HEK293 (cell line): ENCODE measurements around the gene FLT4.
A peak's percentile ranks its signal among the peaks of the same experiment; 100 is the strongest.

Experiments
- CTCF ChIA-PET: fragments of 350-600 bp; formaldehyde crosslinking; extraction: SDS; loops from one replicate; lab custom pipeline; 2021; ENCODE audit warnings: antibody characterized with exemption; lab: Yijun Ruan, JAX
- POLR2A ChIA-PET: fragments of 300-600 bp; formaldehyde crosslinking; extraction: SDS; loops from one replicate; lab custom pipeline; 2020; ENCODE audit warnings: antibody characterized with exemption, inconsistent platforms; lab: Yijun Ruan, JAX
- H3K27ac ChIP-seq: fragments of 200-500 bp; sonication (Bioruptor generic); 2 replicates; pipeline ENCODE4 v1.5.1; 2014; ENCODE audit warnings: low read depth, low read length, control low read depth, inconsistent platforms; ENCODE audit errors: extremely low read depth
- H3K36me3 ChIP-seq, 2 experiments: fragments of 200-500 bp in 1 of 2; sonication (Bioruptor generic) in 1 of 2; 1 replicate in 1 of 2; 2 replicates in 1 of 2; pipeline ENCODE4 v1.5.1; 2014 to 2017; ENCODE audit warnings: inconsistent platforms in 2 of 2, low read length in 2 of 2; ENCODE audit not compliant: control insufficient read depth in 2 of 2, insufficient read depth in 1 of 2
- H3K4me1 ChIP-seq: fragments of 200-500 bp; sonication (Bioruptor generic); 2 replicates; pipeline ENCODE4 v1.5.1; 2014; ENCODE audit warnings: mild to moderate bottlenecking, low read length, inconsistent platforms; ENCODE audit not compliant: control insufficient read depth, insufficient read depth
- H3K4me3 ChIP-seq: 2 replicates; pipeline ENCODE4 v1.5.1; 2011; ENCODE audit warnings: low read depth, mild to moderate bottlenecking, control low read depth, low read length, moderate library complexity
- H3K9me3 ChIP-seq: fragments of 200-500 bp; sonication (Bioruptor generic); 2 replicates; pipeline ENCODE4 v1.5.1; 2014; ENCODE audit warnings: low read depth, low read length, inconsistent platforms; ENCODE audit not compliant: control insufficient read depth, insufficient read depth
- BCL11A ChIP-seq: fragments of 450-650 bp; formaldehyde crosslinking; IDR thresholded peaks from 2 replicates; pipeline ENCODE4 v1.5.1; 2016; ENCODE audit warnings: low read depth, missing biosample characterization, missing genetic modification characterization
- EGR2 ChIP-seq: fragments of 450-650 bp; formaldehyde crosslinking; IDR thresholded peaks from 2 replicates; pipeline ENCODE4 v1.5.1; 2016; ENCODE audit warnings: low read depth, missing biosample characterization, missing genetic modification characterization
- GLIS2 ChIP-seq: fragments of 450-650 bp; formaldehyde crosslinking; IDR thresholded peaks from 2 replicates; pipeline ENCODE4 v1.5.1; 2016; ENCODE audit warnings: missing biosample characterization, missing genetic modification characterization
- RBAK ChIP-seq: fragments of 450-650 bp; formaldehyde crosslinking; IDR thresholded peaks from 2 replicates; pipeline ENCODE4 v1.5.1; 2016; ENCODE audit warnings: missing biosample characterization, missing genetic modification characterization
- SALL2 ChIP-seq: fragments of 450-650 bp; formaldehyde crosslinking; IDR thresholded peaks from 2 replicates; pipeline ENCODE4 v1.5.0; 2017; ENCODE audit warnings: missing biosample characterization, mild to moderate bottlenecking, missing genetic modification characterization, borderline replicate concordance
- ZFHX2 ChIP-seq: fragments of 450-650 bp; formaldehyde crosslinking; conservative IDR thresholded peaks from 2 replicates; pipeline ENCODE4 v1.5.1; 2016; ENCODE audit warnings: missing biosample characterization, missing genetic modification characterization
- ZFP3 ChIP-seq: fragments of 450-650 bp; formaldehyde crosslinking; IDR thresholded peaks from 2 replicates; pipeline ENCODE4 v1.5.1; 2016; ENCODE audit warnings: low read depth, missing biosample characterization, missing genetic modification characterization
- ZNF274 ChIP-seq, 2 experiments: fragments of 200-500 bp in 1 of 2; fragments of 450-650 bp in 1 of 2; sonication (Bioruptor generic) in 1 of 2; formaldehyde crosslinking in 1 of 2; IDR thresholded peaks; 2 replicates each; pipeline versions ENCODE4 v1.5.1 to v1.6.1; 2014 to 2016; ENCODE audit warnings: borderline replicate concordance in 1 of 2, inconsistent platforms in 1 of 2, low read length in 1 of 2, missing biosample characterization in 1 of 2, missing genetic modification characterization in 1 of 2
- ZNF398 ChIP-seq: fragments of 450-650 bp; formaldehyde crosslinking; IDR thresholded peaks from 2 replicates; pipeline ENCODE4 v1.5.1; 2017; ENCODE audit warnings: missing biosample characterization, missing genetic modification characterization
- ZNF423 ChIP-seq: fragments of 450-650 bp; formaldehyde crosslinking; IDR thresholded peaks from 2 replicates; pipeline ENCODE4 v1.5.1; 2016; ENCODE audit warnings: missing biosample characterization, missing genetic modification characterization
- ZNF488 ChIP-seq: fragments of 450-650 bp; formaldehyde crosslinking; IDR thresholded peaks from 2 replicates; pipeline ENCODE4 v1.5.1; 2016; ENCODE audit warnings: missing biosample characterization, missing genetic modification characterization
- ZNF513 ChIP-seq: fragments of 450-650 bp; IDR thresholded peaks from 2 replicates; pipeline ENCODE4 v1.5.1; 2018; ENCODE audit warnings: missing biosample characterization, missing genetic modification characterization
- ZNF521 ChIP-seq: fragments of 450-650 bp; formaldehyde crosslinking; IDR thresholded peaks from 2 replicates; pipeline ENCODE4 v1.5.1; 2017; ENCODE audit warnings: missing biosample characterization, mild to moderate bottlenecking, missing genetic modification characterization
- ZNF561 ChIP-seq: fragments of 450-650 bp; IDR thresholded peaks from 2 replicates; pipeline ENCODE4 v1.5.1; 2018; ENCODE audit warnings: missing biosample characterization, missing genetic modification characterization, borderline replicate concordance

FLT4 gene

GRCh38 chr5:180645274-180646204 lies 3.9 kb downstream of the FLT4 start:
- no peaks in the 10 kb centered on the region for H3K9me3 ChIP-seq
- no peak overlapping the region for H3K4me3 ChIP-seq
- ChIA-PET POLR2A (no interaction called here), CTCF (interaction anchor here (0.6 to 3.8 kb wide), 4 partner anchors 11 to 317 kb away, joined by 3 to 16 read pairs (median 4); no protein-coding TSS in a partner anchor)
- H3K4me1 ChIP-seq: peaks cover 2% of the 10 kb centered on the region; the same call in 1 of the 2 replicates
- no peak overlapping the region for H3K27ac ChIP-seq
- H3K36me3 ChIP-seq: no peaks in the 10 kb centered on the region
- no peak for TF ChIP-seq ZNF521 (tag by site-specific recombination)
- TF ChIP-seq BCL11A: no peak
- TF ChIP-seq, all 188 proteins: peak for 0

GRCh38 chr5:180644825-180645273 lies 4.6 kb downstream of the FLT4 start:
- Histone ChIP-seq H3K36me3 (no peaks in the 10 kb centered on the region), H3K4me1 (peaks cover under 1% of the 10 kb centered on the region; the same call in 1 of the 2 replicates), H3K4me3 (no peak overlapping the region), H3K9me3 (no peaks in the 10 kb centered on the region), H3K27ac (no peak overlapping the region)
- peak; percentile 24; the same call in 1 of the 2 replicates for TF ChIP-seq ZFHX2 (tag by site-specific recombination)
- no peak for TF ChIP-seq ZNF423
- POLR2A ChIA-PET: no interaction called here
- CTCF ChIA-PET: interaction anchor here (0.6 to 0.9 kb wide), 2 partner anchors 98 to 316 kb away, joined by 3 read pairs; no protein-coding TSS in a partner anchor

- Histone ChIP-seq H3K36me3 (no peaks in the 10 kb centered on the region), H3K9me3 (no peaks in the 10 kb centered on the region), H3K4me1 (no peaks in the 10 kb centered on the region), H3K4me3 (no peak overlapping the region), H3K27ac (no peak overlapping the region)
- POLR2A ChIA-PET: no interaction called here
- CTCF ChIA-PET: no interaction called here
- TF ChIP-seq ZNF561 (tag by site-specific recombination) (no peak), ZFHX2 (tag by site-specific recombination) (0 out of 2 replicates have a peak, but pooled peaks have one; percentile 21), ZNF274 (IDR thresholded peaks at IDR 0.05; ENCODE audit: low read length) (no peak), ZNF274 (tag by site-specific recombination; IDR thresholded peaks at IDR 0.05; ENCODE audit: borderline replicate concordance) (no peak), ZNF398 (no peak), GLIS2 (tag by site-specific recombination) (no peak)
Measured at GRCh38 chr5:180644129-180644824, 5.1 kb downstream of the FLT4 start.

GRCh38 chr5:180643191-180643851 lies 6.1 kb downstream of the FLT4 start:
- H3K36me3 ChIP-seq: no peaks in the 10 kb centered on the region
- ChIA-PET CTCF (interaction anchor here (1.7 kb wide), 1 partner anchor 24 kb away, joined by 3 read pairs; no protein-coding TSS in a partner anchor), POLR2A (no interaction called here)
- no peak for TF ChIP-seq EGR2 (tag by site-specific recombination)
- no peak for TF ChIP-seq ZNF488 (tag by site-specific recombination)
- no peak for TF ChIP-seq ZFP3 (tag by site-specific recombination)
- TF ChIP-seq RBAK (tag by site-specific recombination): no peak
- TF ChIP-seq SALL2 (tag by site-specific recombination): no peak
- TF ChIP-seq ZNF513: no peak
- no peaks in the 10 kb centered on the region for H3K4me1 ChIP-seq
- H3K9me3 ChIP-seq: no peaks in the 10 kb centered on the region
- no peak overlapping the region for H3K4me3 ChIP-seq
- H3K27ac ChIP-seq: no peak overlapping the region
